IPS-NIHi7 (cell line): Measurements from ENCODE around the gene ZMYND8.
"Not testable (repeated sequence)": the region's sequence is repeated elsewhere in the genome, so short reads cannot be mapped to it uniquely, and the experiment has no call there.

Experiments
- DNase-seq: peaks from one replicate; pipeline ENCODE4 v3.0.0; 2012; ENCODE audit warnings: mixed read lengths; ENCODE audit errors: extremely low spot score

The ZMYND8 gene

GRCh38 chr20:47246061-47246777 lies 110.3 kb downstream of the ZMYND8 start:
- DNase-seq, result no peak

- not testable (repeated sequence) for DNase-seq
These were observed 111.3 kb downstream of the ZMYND8 start for GRCh38 chr20:47245166-47245565.

DNA sequence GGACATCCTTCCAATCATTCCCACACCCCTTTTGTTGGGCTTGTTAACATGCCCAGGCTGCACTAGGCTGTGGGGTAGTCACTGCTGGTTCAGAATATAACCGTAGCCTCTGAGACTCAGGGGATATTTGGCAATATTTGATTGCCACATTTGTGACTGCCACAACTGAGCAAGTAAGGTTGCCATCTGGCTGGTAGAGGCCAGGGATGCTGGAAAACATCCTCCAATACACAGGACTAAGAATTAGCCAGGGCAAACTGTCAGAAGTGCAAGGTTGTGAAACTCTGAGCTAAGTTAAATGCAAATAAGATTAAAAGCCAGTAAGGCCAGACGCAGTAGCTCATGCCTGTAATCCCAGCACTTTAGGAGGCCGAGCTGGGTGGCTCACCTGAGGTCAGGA lies 112.0 kb downstream of the ZMYND8 start:
- no peak for DNase-seq

DNA sequence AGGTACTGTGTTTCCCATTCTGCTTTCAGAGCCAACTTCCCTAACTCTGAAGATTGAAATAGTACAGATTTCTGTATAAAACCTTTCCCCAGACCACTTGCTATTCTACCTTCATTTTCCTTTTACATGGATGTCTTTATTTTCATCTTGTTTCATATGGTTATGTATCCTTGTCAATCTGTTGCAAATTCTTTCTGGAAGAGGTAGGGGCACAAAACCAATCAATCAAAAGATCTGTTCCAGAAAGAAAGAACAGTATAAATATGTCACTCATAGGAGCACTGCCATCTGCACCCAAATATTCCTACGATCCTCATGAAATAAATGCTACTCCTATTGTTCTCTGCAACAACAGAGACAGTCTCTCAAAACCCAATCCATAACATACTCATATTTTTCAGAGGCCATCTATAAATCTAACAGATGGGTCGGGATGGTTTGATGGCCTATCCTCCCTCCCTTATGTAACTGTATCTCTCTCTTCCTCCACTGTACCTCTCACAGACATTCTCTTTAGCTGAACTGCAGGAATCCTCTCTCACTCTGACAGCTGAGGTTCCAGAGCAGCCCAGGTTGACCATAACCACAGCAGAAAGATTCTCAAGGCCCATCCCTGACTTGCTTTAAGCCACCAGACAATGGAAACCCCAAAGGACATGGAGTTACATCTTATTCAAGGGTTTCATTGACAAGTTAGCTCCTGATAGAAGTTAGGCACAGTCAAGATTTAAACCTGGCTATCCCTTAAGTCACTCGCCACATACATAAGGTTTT lies 112.8 kb downstream of the ZMYND8 start:
- DNase-seq, result no peak

DNA sequence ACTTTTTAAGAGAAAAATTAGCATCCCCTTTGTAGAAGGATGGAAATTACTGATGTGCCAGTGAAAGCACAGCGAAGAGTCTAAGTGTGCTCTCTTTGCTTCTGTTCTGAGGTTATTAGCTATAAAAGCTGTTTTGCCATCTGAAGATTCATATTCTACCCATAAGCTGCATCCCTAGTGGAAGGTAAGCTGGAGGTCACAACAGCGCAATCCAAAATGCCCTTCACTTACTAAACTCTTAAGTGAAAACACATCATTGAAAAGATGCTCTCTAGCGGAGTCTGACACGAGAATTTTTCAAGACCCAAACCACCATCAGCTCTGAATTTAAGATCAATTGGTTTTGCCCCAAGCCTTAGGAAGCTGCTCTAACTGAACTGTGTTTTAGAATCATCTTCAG lies 113.5 kb downstream of the ZMYND8 start:
- no peak for DNase-seq

DNA sequence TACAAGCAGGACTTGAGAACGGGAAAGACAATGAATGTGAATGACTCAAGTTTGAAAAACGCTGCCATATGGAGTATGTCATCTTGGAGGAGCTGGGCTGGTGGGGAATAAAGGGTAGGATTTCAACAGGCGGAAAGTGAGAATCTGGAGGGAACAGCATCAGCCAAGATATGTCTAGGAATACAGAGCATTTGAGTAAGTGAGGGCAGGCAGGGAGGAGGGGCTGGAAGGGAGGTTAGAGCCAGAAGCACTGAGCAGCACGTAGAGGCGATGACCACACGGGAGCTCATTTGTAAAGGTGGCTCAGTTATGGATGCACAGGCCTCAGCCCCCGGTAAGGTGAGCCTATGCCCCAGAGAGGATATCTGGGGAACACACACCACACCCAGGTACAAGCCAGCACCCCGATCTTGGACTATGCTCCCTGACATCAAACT lies 115.1 kb downstream of the ZMYND8 start:
- no peak for DNase-seq

DNA sequence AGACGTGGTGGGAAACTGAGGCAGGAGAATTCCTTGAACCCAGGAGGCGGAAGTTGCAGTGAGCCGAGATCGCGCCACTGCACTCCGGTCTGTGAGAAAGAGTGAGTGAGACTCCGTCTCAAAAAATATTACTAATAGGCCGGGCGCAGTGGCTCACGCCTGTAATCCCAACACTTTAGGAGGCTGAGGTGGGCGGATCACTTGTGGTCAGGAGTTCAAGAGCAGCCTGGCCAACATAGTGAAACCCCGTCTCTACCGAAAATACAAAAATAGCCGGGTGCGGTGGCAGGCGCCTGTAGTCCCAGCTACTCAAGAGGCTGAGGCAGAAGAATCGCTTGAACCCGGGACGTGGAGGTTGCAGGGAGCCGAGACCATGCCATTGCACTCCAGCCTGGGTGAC lies 116.4 kb downstream of the ZMYND8 start:
- not testable (repeated sequence) for DNase-seq

GRCh38 chr20:47239719-47240067 lies 116.8 kb downstream of the ZMYND8 start:
- no peak for DNase-seq

DNA sequence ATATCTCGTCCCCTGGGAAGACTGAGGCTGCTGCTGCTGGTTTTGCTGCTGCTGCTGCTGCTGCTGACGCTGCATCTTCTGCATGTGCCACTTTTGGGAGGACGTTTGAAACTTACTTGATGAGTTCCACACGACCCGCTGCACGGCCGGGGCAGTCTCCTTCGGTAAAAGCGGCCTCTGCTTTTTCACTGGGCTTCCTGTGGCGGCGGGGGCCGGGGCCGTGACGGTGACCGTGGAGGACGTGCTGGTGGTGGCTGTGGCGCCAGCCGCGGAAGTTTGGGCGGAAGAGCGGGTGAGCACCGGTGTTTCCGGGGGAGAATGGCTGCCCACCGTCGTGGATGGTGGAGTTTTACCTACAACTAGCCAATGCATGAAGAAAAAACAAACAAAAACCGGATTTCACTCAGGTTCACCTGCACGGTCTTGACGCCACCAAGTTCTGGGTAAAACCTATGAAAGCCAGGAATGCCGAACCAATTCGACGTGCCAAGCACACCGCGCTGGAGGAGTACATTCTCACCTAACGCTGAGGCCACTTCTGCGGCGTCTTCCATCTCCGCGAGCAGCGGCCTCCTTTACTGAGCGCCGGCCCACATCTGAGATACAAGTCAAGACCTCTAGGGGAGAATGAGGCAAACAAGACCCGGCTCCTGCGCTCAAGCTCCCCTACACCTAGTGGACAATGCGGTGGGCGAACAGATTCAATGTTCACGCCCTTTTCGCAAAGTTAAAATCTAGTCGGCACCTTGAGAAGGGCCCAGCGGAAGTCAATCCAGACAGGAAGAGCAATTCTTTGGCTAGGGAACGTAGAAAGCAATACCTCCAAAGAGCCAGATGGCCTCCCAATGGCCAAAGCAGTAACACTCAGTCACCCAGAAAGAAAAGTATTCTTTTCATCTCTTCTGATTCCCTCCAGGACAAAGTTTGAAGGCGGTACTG lies 117.5 kb downstream of the ZMYND8 start:
- no peak for DNase-seq

GRCh38 chr20:47237715-47238114 lies 118.8 kb downstream of the ZMYND8 start:
- no peak for DNase-seq

DNA sequence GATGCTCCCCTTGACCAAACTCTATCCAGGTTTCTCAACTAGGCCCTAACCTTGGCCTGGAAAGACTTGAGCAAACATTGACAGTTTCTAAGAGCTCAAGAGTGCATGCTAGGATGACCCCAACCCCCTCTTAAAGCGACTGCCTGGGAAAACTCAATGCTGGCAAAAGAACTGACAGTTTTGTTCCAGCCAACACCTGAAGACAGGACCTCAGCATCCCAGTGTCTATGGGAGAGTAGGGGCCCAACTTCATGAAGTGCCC lies 119.9 kb downstream of the ZMYND8 start:
- DNase-seq, result no peak

- no peak for DNase-seq
These were observed 120.5 kb downstream of the ZMYND8 start for GRCh38 chr20:47235853-47236638.

DNA sequence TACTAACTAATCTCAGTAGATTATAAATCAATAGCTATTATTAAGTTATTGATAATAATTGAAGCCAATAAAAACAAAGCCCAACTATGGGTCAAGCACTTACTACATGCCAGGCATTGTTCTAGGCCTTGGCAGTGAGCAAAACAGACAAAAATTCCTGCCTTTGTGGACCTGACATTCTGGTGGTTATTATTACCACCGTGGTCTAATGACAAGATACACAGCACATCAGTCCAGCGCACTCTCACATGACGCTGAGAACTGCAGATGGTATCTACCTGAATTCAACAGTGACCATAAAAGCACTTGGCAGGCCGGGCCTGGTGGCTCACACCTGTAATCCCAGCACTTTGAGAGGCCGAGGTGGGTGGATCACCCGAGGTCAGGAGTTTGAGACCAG lies 121.4 kb downstream of the ZMYND8 start:
- DNase-seq, result no peak

- no peak for DNase-seq
These were observed 122.9 kb downstream of the ZMYND8 start for GRCh38 chr20:47233333-47234188.

DNA sequence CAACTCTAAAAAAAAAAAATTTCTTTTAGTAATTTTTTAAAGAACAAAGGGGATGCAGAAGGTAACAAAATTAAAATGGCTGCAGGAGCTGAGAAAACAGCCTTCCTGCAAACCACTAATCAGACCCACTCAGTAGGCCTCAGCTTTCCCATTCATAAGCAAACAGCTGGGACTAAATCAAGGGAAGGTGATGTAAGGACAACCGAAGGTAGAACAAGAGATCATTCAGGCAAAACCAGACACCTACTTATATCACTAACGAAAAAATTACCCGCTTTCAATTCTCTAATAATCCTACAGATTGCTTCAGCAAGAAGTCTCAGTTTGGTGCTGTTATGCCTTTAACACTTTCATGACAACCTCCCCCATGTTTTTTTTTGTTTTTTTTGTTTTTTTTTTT lies 124.0 kb downstream of the ZMYND8 start:
- no peak for DNase-seq

DNA sequence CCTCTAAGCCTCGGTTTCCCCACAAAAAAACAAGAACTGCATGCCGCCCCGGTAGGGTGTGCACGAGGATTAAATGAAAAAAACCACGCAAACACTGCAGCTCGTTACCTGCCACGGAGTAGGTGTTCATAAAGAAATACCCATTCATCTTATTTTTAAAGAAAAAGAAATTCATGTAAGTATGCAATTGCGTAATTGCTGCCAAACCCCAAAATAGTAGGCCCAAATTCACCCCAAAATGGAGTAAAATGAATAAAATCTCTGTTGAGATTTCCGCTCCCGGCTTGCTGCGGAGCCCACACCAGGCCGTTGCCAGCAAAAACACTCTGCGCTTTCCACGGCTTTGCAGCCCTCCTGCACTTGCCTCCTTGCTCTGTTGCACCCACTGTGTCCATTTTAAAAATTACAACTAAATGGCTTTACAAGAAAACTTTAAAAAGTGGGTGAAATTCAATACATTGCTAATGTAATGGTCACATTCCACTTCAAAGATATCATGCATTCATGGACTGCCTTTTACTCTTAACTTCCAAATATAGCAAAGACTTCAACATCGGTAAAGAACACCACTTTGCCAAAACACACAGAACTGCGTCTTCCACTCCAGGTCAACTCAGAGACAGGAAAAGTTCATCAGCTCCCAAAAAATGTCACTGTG lies 125.0 kb downstream of the ZMYND8 start:
- no peak for DNase-seq

DNA sequence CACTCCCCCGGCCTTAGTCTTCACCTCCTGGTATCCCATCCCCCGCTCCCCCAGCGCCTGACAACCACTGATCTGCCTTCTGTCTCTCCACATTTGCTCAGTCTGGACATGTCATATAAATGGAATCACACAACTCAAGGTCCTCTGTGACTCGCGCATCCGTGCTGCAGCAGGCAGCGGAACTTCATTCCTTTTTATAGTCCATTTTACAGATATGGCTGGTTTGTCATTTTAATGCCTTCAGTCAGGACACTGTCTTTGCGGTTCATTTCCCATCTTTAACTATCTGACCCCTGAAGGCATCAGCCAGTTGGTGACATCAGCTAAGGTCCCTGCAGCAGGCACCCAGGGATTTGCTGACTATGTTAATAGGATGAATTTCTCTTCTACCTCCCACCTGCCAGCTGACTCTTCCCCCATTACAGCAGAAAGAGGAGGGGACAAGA lies 125.7 kb downstream of the ZMYND8 start:
- no peak for DNase-seq

- no peak for DNase-seq
These were observed 127.8 kb downstream of the ZMYND8 start for GRCh38 chr20:47228654-47229053.

GRCh38 chr20:47227576-47227975 lies 128.9 kb downstream of the ZMYND8 start:
- DNase-seq, result no peak

- no peak for DNase-seq
These were observed 129.4 kb downstream of the ZMYND8 start for GRCh38 chr20:47227119-47227518.
